Esophagus squamous epithelium (tissue), 4 donors: ENCODE results near the gene ACHE.

Experiments used
- POLR2A ChIP-seq, 4 donors: fragments of 450-650 bp; IDR thresholded peaks; one replicate each; pipeline ENCODE4 v1.6.1; 2017; ENCODE audit warnings: antibody characterized with exemption in 4 of 4, mild to moderate bottlenecking in 4 of 4, moderate library complexity in 3 of 4
- TF ChIP-seq, protein P1 (sequence below), 6 experiments: fragments of 450-650 bp in 4 of 6; fragments of 200-600 bp in 2 of 6; sonication (generic) in 2 of 6; IDR thresholded peaks; one replicate each; pipeline ENCODE4 v1.5.1; 2016 to 2019; ENCODE audit warnings: antibody characterized with exemption in 6 of 6, mild to moderate bottlenecking in 4 of 6, moderate library complexity in 4 of 6

GRCh38 chr7:100899432-100899831, 3.7 kb upstream of the ACHE start:
- TF ChIP-seq, protein P1, sequence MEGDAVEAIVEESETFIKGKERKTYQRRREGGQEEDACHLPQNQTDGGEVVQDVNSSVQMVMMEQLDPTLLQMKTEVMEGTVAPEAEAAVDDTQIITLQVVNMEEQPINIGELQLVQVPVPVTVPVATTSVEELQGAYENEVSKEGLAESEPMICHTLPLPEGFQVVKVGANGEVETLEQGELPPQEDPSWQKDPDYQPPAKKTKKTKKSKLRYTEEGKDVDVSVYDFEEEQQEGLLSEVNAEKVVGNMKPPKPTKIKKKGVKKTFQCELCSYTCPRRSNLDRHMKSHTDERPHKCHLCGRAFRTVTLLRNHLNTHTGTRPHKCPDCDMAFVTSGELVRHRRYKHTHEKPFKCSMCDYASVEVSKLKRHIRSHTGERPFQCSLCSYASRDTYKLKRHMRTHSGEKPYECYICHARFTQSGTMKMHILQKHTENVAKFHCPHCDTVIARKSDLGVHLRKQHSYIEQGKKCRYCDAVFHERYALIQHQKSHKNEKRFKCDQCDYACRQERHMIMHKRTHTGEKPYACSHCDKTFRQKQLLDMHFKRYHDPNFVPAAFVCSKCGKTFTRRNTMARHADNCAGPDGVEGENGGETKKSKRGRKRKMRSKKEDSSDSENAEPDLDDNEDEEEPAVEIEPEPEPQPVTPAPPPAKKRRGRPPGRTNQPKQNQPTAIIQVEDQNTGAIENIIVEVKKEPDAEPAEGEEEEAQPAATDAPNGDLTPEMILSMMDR (IDR thresholded peaks at IDR 0.05): no peak
- TF ChIP-seq POLR2A (IDR thresholded peaks at IDR 0.05): no peak
